ENCODE results near the gene SRD5A1. TPM values are rescaled to one million over a fixed set of nuclear protein-coding genes. Genes with fewer than 3 reads are reported as not detected.

Gene SRD5A1
- total RNA-seq, 1 experiment from 2014 or later, result 29.9 TPM

GRCh38 chr5:6682239-6682638, 49.0 kb downstream of the SRD5A1 start:
- H4K5ac ChIP-seq (ENCODE audit: insufficient read length, low read depth, low read length), result no peak overlapping the region
- no peak overlapping the region for H2BK120ac ChIP-seq (ENCODE audit: low read depth, low read length, poor library complexity, severe bottlenecking)
- no peak overlapping the region for H3K27ac Mint-ChIP-seq
- H4K91ac ChIP-seq (ENCODE audit: insufficient read length, low read depth, low read length), result no peak overlapping the region
- H3K27me3 Mint-ChIP-seq (ENCODE audit: low read depth), result peaks cover 46% of the 10 kb centered on the region
- no peak overlapping the region for H3K56ac ChIP-seq (ENCODE audit: insufficient read length, low read depth, low read length)
- no peaks in the 10 kb centered on the region for H4K20me1 ChIP-seq (ENCODE audit: control insufficient read depth, insufficient read depth, insufficient read length)
- no peak overlapping the region for H2BK20ac ChIP-seq (ENCODE audit: low read depth, low read length, poor library complexity, severe bottlenecking)
- H3K4me2 ChIP-seq (ENCODE audit: insufficient read depth, insufficient read length, low read length), result no peak overlapping the region
- no peaks in the 10 kb centered on the region for H3K79me1 ChIP-seq (ENCODE audit: insufficient read depth, low read depth, low read length, poor library complexity, severe bottlenecking)
- H3K9me3 ChIP-seq (ENCODE audit: control insufficient read depth, low read depth, low read length), result no peaks in the 10 kb centered on the region
- H3K4ac ChIP-seq (ENCODE audit: low read depth, low read length), result no peak overlapping the region
- H3K9ac ChIP-seq (ENCODE audit: extremely low read depth, insufficient read length, low read length), result no peak overlapping the region
- H3K4me1 ChIP-seq (ENCODE audit: insufficient read depth, low read length), result no peaks in the 10 kb centered on the region
- H3K4me3 Mint-ChIP-seq, result no peak overlapping the region
- H3K18ac ChIP-seq (ENCODE audit: insufficient read length, low read depth, low read length), result no peak overlapping the region
- no peak overlapping the region for H2BK15ac ChIP-seq (ENCODE audit: low read depth, low read length)
- peaks cover 2% of the 10 kb centered on the region in 2 experiments; a peak in 3 of 4 replicates for H3K4me1 Mint-ChIP-seq
- no peaks in the 10 kb centered on the region for H3K79me2 ChIP-seq (ENCODE audit: insufficient read depth, low read length)
- WGBS (ENCODE audit: extremely low coverage, insufficient read length, low lambda C conversion rate), result no CpG with 5 or more reads among the region's 11 CpGs
- no peak overlapping the region for H2AFZ ChIP-seq (ENCODE audit: low read length)
- no peak overlapping the region for H2BK5ac ChIP-seq (ENCODE audit: insufficient read length, low read length)
- no peak overlapping the region for H2BK12ac ChIP-seq (ENCODE audit: insufficient read length, low read depth, low read length)
- no peak overlapping the region for H3K23ac ChIP-seq (ENCODE audit: insufficient read length, low read depth, low read length)
- H3K27ac ChIP-seq (ENCODE audit: insufficient read length, low read depth, low read length), result no peak overlapping the region
- TF ChIP-seq CTCF (conservative IDR thresholded peaks at IDR 0.05), result no peak
- DNase-seq, result peak; percentile 65
- H3K36me3 Mint-ChIP-seq (ENCODE audit: insufficient read depth in 1 of 3, low read depth in 3 of 3), result no peaks in the 10 kb centered on the region
- H3K27me3 ChIP-seq (ENCODE audit: insufficient read depth, low read length), result no peaks in the 10 kb centered on the region; the same call in 1 of the 2 replicates
- no peak overlapping the region for H2AK5ac ChIP-seq (ENCODE audit: insufficient read length, low read length)
- H3K14ac ChIP-seq (ENCODE audit: insufficient read depth, low read length), result no peak overlapping the region
- no peak overlapping the region for H4K8ac ChIP-seq (replicated peaks; ENCODE audit: insufficient read length, low read depth, low read length)
- H3K23me2 ChIP-seq (ENCODE audit: insufficient read length, low read depth, low read length, poor library complexity, severe bottlenecking), result no peaks in the 10 kb centered on the region
- no peaks in the 10 kb centered on the region; a peak in 1 of 5 replicates for H3K9me3 Mint-ChIP-seq
- no peak overlapping the region for H3T11ph ChIP-seq (ENCODE audit: low read length)

All from H9 (cell line).